H9 (cell line): ENCODE data around the gene ABCC3. TPM values are rescaled to one million over a fixed set of nuclear protein-coding genes. Genes with fewer than 3 reads are reported as not detected.

ENCODE experiments used
- DNase-seq: peaks from one replicate; pipeline ENCODE4 v3.0.0-alpha.2; 2017
- H2AFZ ChIP-seq: one replicate; pipeline ENCODE4 v1.6.1; 2013; ENCODE audit warnings: mild to moderate bottlenecking, low read length, control low read depth, moderate library complexity
- H2AK5ac ChIP-seq: 2 replicates; pipeline ENCODE4 v1.6.1; 2013; ENCODE audit warnings: low read length, control low read depth, mixed read lengths; ENCODE audit not compliant: insufficient read length
- H2BK120ac ChIP-seq: one replicate; pipeline ENCODE4 v1.6.1; 2013; ENCODE audit warnings: low read depth, mild to moderate bottlenecking, low read length, control low read depth, inconsistent platforms; ENCODE audit not compliant: poor library complexity, severe bottlenecking
- H2BK12ac ChIP-seq: 2 replicates; pipeline ENCODE4 v1.6.1; 2013; ENCODE audit warnings: low read length, control low read depth, mixed read lengths, low read depth; ENCODE audit not compliant: insufficient read length
- H2BK15ac ChIP-seq: 2 replicates; pipeline ENCODE4 v1.6.1; 2013; ENCODE audit warnings: low read depth, low read length, control low read depth
- H2BK20ac ChIP-seq: one replicate; pipeline ENCODE4 v1.6.1; 2013; ENCODE audit warnings: low read depth, mild to moderate bottlenecking, low read length, control low read depth, inconsistent platforms; ENCODE audit not compliant: poor library complexity, severe bottlenecking
- H2BK5ac ChIP-seq: 2 replicates; pipeline ENCODE4 v1.6.1; 2013; ENCODE audit warnings: low read length, control low read depth, mixed read lengths; ENCODE audit not compliant: insufficient read length
- H3K14ac ChIP-seq: 2 replicates; pipeline ENCODE4 v1.6.1; 2013; ENCODE audit warnings: low read length, control low read depth; ENCODE audit not compliant: insufficient read depth
- H3K18ac ChIP-seq: 2 replicates; pipeline ENCODE4 v1.6.1; 2013; ENCODE audit warnings: low read depth, mild to moderate bottlenecking, mixed read lengths, low read length, control low read depth; ENCODE audit not compliant: insufficient read length
- H3K23ac ChIP-seq: 2 replicates; pipeline ENCODE4 v1.6.1; 2013; ENCODE audit warnings: low read length, control low read depth, mixed read lengths, low read depth; ENCODE audit not compliant: insufficient read length
- H3K23me2 ChIP-seq: 2 replicates; pipeline ENCODE4 v1.6.1; 2013; ENCODE audit warnings: low read depth, mild to moderate bottlenecking, mixed read lengths, low read length, control low read depth; ENCODE audit not compliant: insufficient read length, poor library complexity, severe bottlenecking
- H3K27ac ChIP-seq: 2 replicates; pipeline ENCODE4 v1.5.1; 2013; ENCODE audit warnings: low read length, control low read depth, mixed read lengths, low read depth; ENCODE audit not compliant: insufficient read length
- H3K27me3 ChIP-seq: 2 replicates; pipeline ENCODE4 v1.6.1; 2013; ENCODE audit warnings: low read length, control low read depth, inconsistent platforms; ENCODE audit not compliant: insufficient read depth
- H3K4ac ChIP-seq: 2 replicates; pipeline ENCODE4 v1.6.1; 2013; ENCODE audit warnings: low read depth, mild to moderate bottlenecking, control low read depth, inconsistent platforms, low read length, moderate library complexity
- H3K4me1 ChIP-seq: 2 replicates; pipeline ENCODE4 v1.6.1; 2013; ENCODE audit warnings: low read length, control low read depth, inconsistent platforms; ENCODE audit not compliant: insufficient read depth
- H3K4me2 ChIP-seq: 2 replicates; pipeline ENCODE4 v1.6.1; 2013; ENCODE audit warnings: low read length, control low read depth, mixed read lengths; ENCODE audit not compliant: insufficient read length, insufficient read depth
- H3K56ac ChIP-seq: 2 replicates; pipeline ENCODE4 v1.6.1; 2013; ENCODE audit warnings: low read depth, mild to moderate bottlenecking, mixed read lengths, low read length, control low read depth; ENCODE audit not compliant: insufficient read length
- H3K79me1 ChIP-seq: 2 replicates; pipeline ENCODE4 v1.6.1; 2013; ENCODE audit warnings: low read depth, mild to moderate bottlenecking, moderate library complexity, low read length, control low read depth, inconsistent platforms; ENCODE audit not compliant: insufficient read depth, poor library complexity, severe bottlenecking
- H3K79me2 ChIP-seq: 2 replicates; pipeline ENCODE4 v1.6.1; 2013; ENCODE audit warnings: low read length, control low read depth, inconsistent platforms; ENCODE audit not compliant: insufficient read depth
- H3K9ac ChIP-seq: 2 replicates; pipeline ENCODE4 v1.6.1; 2013; ENCODE audit warnings: low read length, control low read depth, mixed read lengths; ENCODE audit not compliant: insufficient read length; ENCODE audit errors: extremely low read depth
- H3K9me3 ChIP-seq: one replicate; pipeline ENCODE4 v1.6.1; 2013; ENCODE audit warnings: low read depth, low read length, inconsistent platforms; ENCODE audit not compliant: control insufficient read depth
- H3T11ph ChIP-seq: one replicate; pipeline ENCODE4 v1.6.1; 2013; ENCODE audit warnings: mild to moderate bottlenecking, low read length, control low read depth, inconsistent platforms
- H4K20me1 ChIP-seq: one replicate; pipeline ENCODE4 v1.6.1; 2013; ENCODE audit not compliant: control insufficient read depth, insufficient read length, insufficient read depth
- H4K5ac ChIP-seq: 2 replicates; pipeline ENCODE4 v1.6.1; 2013; ENCODE audit warnings: low read depth, mild to moderate bottlenecking, mixed read lengths, low read length, control low read depth; ENCODE audit not compliant: insufficient read length
- H4K8ac ChIP-seq: replicated peaks from 2 replicates; pipeline ENCODE4 v1.6.1; 2013; ENCODE audit warnings: low read length, control low read depth, mixed read lengths, low read depth; ENCODE audit not compliant: insufficient read length
- H4K91ac ChIP-seq: 2 replicates; pipeline ENCODE4 v1.6.1; 2013; ENCODE audit warnings: low read depth, mild to moderate bottlenecking, moderate library complexity, mixed read lengths, low read length, control low read depth; ENCODE audit not compliant: insufficient read length
- H3K27ac Mint-ChIP-seq, 3 experiments: 2 replicates in 2 of 3; 3 replicates in 1 of 3; pipeline ENCODE4 v1.8.0; 2020 to 2021; ENCODE audit warnings: mixed read lengths in 3 of 3, mild to moderate bottlenecking in 1 of 3, moderate library complexity in 1 of 3
- H3K27me3 Mint-ChIP-seq: 2 replicates; pipeline ENCODE4 v1.8.0; 2021; ENCODE audit warnings: low read depth, mild to moderate bottlenecking, moderate library complexity, mixed read lengths
- H3K36me3 Mint-ChIP-seq, 3 experiments: 2 replicates in 2 of 3; 3 replicates in 1 of 3; pipeline ENCODE4 v1.8.0; 2020 to 2021; ENCODE audit warnings: low read depth in 3 of 3, mixed read lengths in 3 of 3; ENCODE audit not compliant: insufficient read depth in 1 of 3
- H3K4me1 Mint-ChIP-seq, 2 experiments: 2 replicates each; pipeline ENCODE4 v1.8.0; 2020; ENCODE audit warnings: mixed read lengths in 2 of 2
- H3K4me3 Mint-ChIP-seq, 2 experiments: 2 replicates in 1 of 2; 3 replicates in 1 of 2; pipeline ENCODE4 v1.8.0; 2020 to 2021; ENCODE audit warnings: mild to moderate bottlenecking in 2 of 2, mixed read lengths in 2 of 2, moderate library complexity in 1 of 2
- H3K9me3 Mint-ChIP-seq, 2 experiments: 2 replicates in 1 of 2; 3 replicates in 1 of 2; pipeline ENCODE4 v1.8.0; 2020; ENCODE audit warnings: mild to moderate bottlenecking in 2 of 2, mixed read lengths in 2 of 2, moderate library complexity in 1 of 2
- CTCF ChIP-seq: fragments of 200-600 bp; sonication (generic); conservative IDR thresholded peaks from 3 replicates; pipeline ENCODE4 v1.8.0; 2021; ENCODE audit warnings: antibody characterized with exemption, mild to moderate bottlenecking
- WGBS: extraction: QIAGEN DNeasy Blood & Tissue Kit; methylation state at CpG from one replicate; pipeline ENCODE4 v1.1.7; 2013; ENCODE audit warnings: missing lambda C conversion rate, low lambda C conversion rate, mixed read lengths; ENCODE audit not compliant: insufficient read length; ENCODE audit errors: extremely low coverage; 5-methylcytosine and 5-hydroxymethylcytosine counted together
- total RNA-seq: library from RNA; stranded (reverse); gene quantifications from 2 replicates; pipeline ENCODE4 v1.2.1, GENCODE V29; 2021

Gene ABCC3
- total RNA-seq, 1 experiment from 2014 or later: 0.31 TPM

DNA sequence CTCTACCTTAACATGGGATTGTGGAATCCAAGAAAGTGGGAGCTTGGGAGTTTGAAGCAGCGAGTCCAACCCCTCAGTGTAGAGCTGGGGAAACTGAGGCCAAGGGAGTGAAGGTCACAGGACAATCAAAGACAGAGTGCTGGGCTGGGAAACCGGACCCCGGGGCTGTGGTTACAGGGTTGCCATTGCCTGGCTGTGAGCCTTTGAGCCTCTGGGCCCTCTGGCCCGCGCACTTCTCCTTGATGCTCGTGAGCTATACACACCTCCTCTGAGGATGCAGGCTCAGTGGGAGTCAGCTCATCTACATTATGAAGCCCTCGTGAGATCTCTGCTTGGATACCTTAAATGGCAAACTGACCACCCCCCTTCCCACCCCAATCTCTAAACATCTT, 2.1 kb downstream of the ABCC3 start:
- Histone ChIP-seq H3K27ac (no peak overlapping the region), H4K8ac (no peak overlapping the region), H3K23me2 (peaks cover 9% of the 10 kb centered on the region), H3K79me2 (no peaks in the 10 kb centered on the region), H3K79me1 (no peaks in the 10 kb centered on the region), H4K20me1 (no peaks in the 10 kb centered on the region), H3K4me2 (no peak overlapping the region), H3K56ac (no peak overlapping the region), H3K4me1 (no peaks in the 10 kb centered on the region; the same call in 1 of the 2 replicates), H2AK5ac (no peak overlapping the region), H3T11ph (no peak overlapping the region), H4K5ac (no peak overlapping the region), H3K18ac (no peak overlapping the region), H4K91ac (no peak overlapping the region), H3K14ac (no peak overlapping the region), H2BK5ac (no peak overlapping the region), H2BK15ac (no peak overlapping the region), H3K27me3 (peaks cover 23% of the 10 kb centered on the region; the same call in 1 of the 2 replicates), H3K9ac (no peak overlapping the region), H2AFZ (no peak overlapping the region), H2BK120ac (no peak overlapping the region), H2BK12ac (no peak overlapping the region), H3K9me3 (no peaks in the 10 kb centered on the region), H3K23ac (no peak overlapping the region), H2BK20ac (no peak overlapping the region), H3K4ac (no peak overlapping the region)
- H3K9me3 Mint-ChIP-seq: no peaks in the 10 kb centered on the region
- H3K27me3 Mint-ChIP-seq: peaks cover 57% of the 10 kb centered on the region
- H3K27ac Mint-ChIP-seq: no peak overlapping the region
- TF ChIP-seq CTCF: no peak
- H3K4me1 Mint-ChIP-seq: peaks cover 6 to 30% of the 10 kb centered on the region in 2 experiments
- no peak overlapping the region for H3K4me3 Mint-ChIP-seq
- no peaks in the 10 kb centered on the region for H3K36me3 Mint-ChIP-seq
- no peak for DNase-seq
- whole genome bisulfite sequencing: no CpG with 5 or more reads among the region's 7 CpGs
